HL-60/S4 treated with phorbol 12-myristate 13-acetate at 8.2 ng/mL for 4 days and 3 days (cell line): ENCODE results near the gene AP1M2.
"Not testable (repeated sequence)": the region's sequence is repeated elsewhere in the genome, so short reads cannot be mapped to it uniquely, and the experiment has no call there.

Experiments used
- in situ Hi-C: fragments of 300-500 bp; cut with MboI; formaldehyde crosslinking; loops from 2 replicates; pipeline ENCODE4 v1.15.0; 2022; ENCODE audit warnings: low sequenced_read_pairs

The AP1M2 gene

DNA sequence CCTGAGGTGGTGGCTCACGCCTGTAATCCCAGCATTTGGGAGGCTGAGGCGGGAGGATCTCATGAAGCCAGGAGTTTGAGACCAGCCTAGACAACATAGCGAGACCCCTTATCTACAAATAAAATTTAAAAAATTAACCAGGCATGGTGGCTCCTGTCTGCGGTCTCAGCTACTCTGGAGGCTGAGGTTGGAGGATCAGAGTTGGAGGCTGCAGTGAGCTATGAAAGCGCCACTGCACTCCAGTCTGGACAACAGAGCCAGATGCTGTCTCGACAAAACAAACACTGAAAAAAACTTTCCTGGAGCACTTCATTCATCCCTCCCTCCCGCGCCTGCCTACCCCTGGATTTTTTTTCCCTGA is 44.1 kb downstream of the AP1M2 start:
- in situ Hi-C loops, result no loop called here

DNA sequence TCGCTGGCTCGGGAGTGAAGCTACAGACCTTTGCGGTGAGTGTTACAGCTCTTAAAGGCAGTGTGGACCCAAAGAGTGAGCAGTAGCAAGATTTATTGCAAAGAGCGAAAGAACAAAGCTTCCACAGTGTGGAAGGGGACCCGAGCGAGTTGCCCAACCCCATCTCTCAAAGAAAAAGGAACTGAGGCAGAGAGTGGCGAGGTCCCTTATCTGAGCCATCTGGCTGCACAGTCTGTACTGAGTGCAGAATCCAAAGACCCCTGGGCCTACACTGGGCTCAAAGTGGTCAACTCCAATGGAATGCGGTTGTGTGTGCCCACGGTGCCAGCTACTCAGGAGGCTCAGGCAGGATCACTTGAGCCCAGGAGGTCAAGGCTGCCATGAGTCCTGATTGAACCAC is 48.1 kb downstream of the AP1M2 start:
- in situ Hi-C loops, result not testable (repeated sequence)

DNA sequence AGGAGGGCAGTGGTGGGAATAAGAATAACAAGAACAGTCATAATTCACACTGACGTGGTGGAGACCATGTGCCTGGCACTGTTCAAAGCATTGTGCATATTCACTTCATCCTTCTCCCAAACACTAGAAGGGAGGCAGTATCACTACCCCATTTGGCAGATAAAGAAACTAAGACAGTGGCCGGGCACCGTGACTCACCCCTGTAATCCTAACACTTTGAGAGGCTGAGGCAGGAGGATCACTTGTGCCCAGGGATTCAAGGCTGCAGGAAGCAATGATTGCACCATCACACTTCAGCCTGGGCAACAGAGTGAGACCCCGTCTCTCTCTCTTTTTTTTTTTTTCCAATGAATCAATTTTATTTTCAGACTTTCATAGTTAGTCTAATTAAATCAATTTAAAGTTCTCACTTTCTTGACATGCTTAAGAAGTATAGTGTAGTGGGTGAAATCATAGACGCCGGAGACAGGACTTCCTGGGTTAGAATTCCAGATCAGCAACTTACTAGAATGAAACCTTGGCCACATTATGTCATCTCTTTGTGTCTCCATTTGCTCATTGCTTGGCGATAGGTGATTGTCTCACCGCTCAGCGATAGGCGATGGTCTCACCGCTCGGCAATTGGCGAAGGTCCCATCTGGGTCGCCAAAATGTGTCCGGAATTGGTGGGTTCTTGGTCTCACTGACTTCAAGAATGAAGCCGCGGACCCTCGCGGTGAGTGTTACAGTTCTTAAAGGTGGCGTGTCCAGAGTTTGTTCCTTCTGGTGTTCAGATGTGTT is 48.7 kb downstream of the AP1M2 start:
- in situ Hi-C loops, result no loop called here

GRCh38 chr19:10537668-10538067 is 49.4 kb downstream of the AP1M2 start:
- in situ Hi-C loops, result no loop called here

DNA sequence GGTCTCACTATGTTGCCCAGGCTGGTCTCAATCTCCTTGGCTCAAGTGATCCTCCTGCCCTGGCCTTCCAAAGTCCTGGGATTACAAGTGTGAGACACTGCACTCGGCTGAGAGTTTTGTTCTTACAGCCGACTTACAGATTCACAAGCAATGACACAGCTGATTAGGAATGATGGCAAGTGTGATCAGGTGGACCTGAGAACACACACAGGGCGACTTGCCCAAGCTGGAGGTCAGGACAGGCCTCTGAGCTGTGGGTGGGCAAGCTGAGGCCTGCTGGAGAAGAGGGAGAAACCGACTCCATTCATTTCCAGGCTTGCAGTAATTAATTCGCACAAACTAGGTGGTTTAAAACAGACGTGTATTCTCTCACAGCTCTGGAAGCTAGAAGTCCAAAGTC is 51.5 kb downstream of the AP1M2 start:
- in situ Hi-C loops, result no loop called here

- in situ Hi-C loops, result no loop called here
These were observed 53.3 kb downstream of the AP1M2 start for GRCh38 chr19:10533646-10534386.

DNA sequence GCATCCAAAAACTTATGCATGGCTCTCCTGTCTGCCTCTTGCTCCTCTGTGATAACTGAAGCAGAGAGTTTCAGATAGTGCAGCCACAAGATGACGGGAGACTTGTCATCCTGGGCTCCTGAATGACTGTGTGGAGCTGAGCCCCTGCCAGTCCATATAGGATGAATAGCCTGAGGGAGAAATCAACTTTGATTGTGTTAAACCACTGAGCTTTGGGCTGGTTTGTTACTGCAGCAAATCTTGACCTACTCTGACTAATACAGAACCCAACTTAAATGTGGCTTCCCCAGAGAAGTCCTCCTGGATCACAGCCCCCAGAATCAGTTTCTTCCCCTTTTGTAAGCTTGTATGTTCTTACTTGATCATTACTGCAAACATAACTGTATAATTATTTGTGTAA is 54.7 kb downstream of the AP1M2 start:
- in situ Hi-C loops, result no loop called here

DNA sequence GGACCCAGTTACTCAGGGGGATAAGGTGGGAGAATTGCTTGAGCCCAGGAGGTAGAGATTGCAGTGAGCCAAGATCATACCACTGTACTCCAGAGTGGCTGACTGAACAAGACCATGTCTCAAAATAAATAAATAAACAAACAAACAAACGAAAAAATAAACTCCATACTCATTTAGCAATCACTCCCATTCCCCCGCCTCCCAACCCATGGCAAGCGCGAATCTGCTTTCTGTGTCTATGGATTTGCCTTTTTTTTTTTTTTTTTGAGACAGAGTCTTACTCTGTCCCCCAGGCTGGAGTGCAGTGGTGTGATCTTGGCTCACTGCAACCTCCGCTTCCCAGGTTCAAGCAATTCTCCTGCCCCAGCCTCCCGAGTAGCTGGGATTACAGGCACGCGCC is 60.2 kb downstream of the AP1M2 start:
- in situ Hi-C loops, result not testable (repeated sequence)

- in situ Hi-C loops, result no loop called here
These were observed 61.5 kb downstream of the AP1M2 start for GRCh38 chr19:10525636-10526035.

DNA sequence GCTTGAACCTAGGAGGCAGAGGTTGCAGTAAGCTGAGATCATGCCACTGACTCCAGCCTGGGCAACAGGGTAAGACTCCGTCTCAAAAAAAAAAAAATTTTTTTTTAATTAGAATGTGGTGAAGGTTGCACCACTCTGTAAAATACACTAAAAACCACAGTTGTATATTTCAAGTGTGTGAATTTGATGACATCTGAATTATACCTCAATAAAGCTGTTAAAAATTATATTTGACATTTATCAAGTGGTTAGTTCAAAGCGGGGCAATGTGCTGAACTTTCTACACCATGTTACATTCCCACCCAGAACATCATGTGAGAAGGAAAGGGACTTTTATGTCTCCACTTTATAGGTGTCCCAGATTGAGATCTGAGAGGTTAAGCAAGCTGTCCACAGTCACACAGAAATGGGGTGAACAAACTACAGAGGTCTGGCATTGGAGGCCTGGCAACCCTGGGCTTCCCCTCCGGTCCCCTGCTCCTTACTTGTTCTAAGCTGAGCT is 63.9 kb downstream of the AP1M2 start:
- in situ Hi-C loops, result no loop called here
